Measurements from ENCODE around the gene KATNB1. TPM values are rescaled to one million over a fixed set of nuclear protein-coding genes. Genes with fewer than 3 reads are reported as not detected.

KATNB1 gene
- polyA plus RNA-seq, 2 of the 4 experiments (the other 2 are of a cell fraction) = 21.0 to 21.1 TPM

DNA sequence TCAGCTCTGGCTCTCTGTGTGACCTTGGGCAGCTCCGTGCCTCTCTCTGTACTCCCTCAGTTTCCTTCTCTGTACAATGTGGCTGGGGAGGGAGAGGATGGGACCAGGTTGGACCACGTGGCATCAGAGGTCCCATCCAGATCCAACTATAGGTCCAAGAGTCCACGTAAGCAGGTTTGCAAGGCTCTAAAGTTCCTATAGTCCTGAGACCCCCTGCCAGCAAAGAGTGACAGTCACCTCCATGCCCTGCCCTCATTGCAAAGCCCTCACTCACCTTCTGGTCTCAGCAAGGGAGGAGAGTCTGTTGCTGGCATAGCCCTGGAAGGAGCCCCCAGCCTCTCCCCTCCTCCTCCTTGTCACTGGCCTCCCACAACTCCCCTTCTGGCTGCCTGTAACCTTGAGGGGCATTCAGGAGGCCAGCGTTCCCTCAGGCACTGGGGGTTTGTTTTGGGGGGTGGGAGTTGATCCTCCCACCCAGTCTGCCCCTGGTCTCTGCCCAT, 47.0 kb upstream of the KATNB1 start:
- WGBS (ENCODE audit: missing lambda C conversion rate) = 81% methylated on average over 3 of the region's 4 CpGs
- Histone ChIP-seq H3K9me3 (no peaks in the 10 kb centered on the region), H3K4me3 (no peak overlapping the region), H3K27ac (peak overlapping the region in 1 of 2 experiments; percentile 54; a peak in 1 of 6 replicates), H3K4me2 (peak overlapping the region; percentile 25; the same call in 1 of the 3 replicates), H3K4me1 (peaks cover 12% of the 10 kb centered on the region)
- ChIA-PET POLR2A (no interaction called here), CTCF (interaction anchor here (1.3 to 2.0 kb wide), 3 partner anchors 7 to 113 kb away, joined by 3 to 5 read pairs (median 4); no protein-coding TSS in a partner anchor)
- ATAC-seq (no peak), FAIRE-seq (no peak), DNase-seq (ENCODE audit: low read depth in 1 of 2, low spot score in 1 of 2) (no peak)
- TF ChIP-seq FOSL2 (IDR thresholded peaks at IDR 0.05) (no peak), FOSL2 (CRISPR knock-in tag; IDR thresholded peaks at IDR 0.05) (no peak)
- TF ChIP-seq, protein P1, sequence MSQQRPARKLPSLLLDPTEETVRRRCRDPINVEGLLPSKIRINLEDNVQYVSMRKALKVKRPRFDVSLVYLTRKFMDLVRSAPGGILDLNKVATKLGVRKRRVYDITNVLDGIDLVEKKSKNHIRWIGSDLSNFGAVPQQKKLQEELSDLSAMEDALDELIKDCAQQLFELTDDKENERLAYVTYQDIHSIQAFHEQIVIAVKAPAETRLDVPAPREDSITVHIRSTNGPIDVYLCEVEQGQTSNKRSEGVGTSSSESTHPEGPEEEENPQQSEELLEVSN (IDR thresholded peaks at IDR 0.05; ENCODE audit: borderline replicate concordance, low read depth) = no peak

DNA sequence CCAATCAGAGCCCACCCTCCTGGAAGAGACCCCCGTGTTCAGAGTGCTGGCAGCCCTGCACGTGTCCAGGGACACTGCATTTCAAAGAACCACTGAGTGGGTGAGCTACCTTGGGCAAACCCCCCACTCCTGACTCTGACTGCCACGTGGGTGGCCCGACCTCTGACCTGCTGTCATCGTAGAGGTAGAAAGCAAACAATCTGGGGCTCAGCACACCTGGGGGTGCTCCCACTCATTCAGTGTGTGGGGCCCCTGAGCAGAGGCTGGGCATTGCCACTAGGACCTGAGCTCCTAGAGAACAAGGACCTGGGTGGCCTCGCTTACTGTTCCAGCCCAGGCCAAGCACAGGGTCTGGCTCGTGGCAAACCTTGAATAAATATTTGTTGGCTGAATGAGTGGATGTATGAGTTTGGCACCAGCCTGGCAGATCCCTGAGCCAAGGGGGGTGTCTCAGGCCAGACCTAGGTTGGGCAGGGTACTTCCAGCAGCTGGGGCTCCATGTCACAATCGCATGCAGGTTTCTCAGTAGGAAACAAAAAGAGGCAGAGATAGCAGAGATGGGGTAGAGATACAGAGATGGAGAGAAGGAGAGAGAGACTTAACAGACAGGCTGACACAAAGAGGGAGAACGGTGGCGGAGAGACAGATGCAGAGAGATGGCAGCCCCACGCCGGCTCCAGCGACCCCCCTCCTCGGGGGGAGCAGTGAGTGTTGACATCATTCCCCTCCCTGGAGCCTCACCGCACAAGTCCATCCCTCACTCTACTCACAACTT, 46.4 kb upstream of the KATNB1 start:
- no peak for TF ChIP-seq EHF (CRISPR knock-in tag; IDR thresholded peaks at IDR 0.05)
- TF ChIP-seq EHMT2 (IDR thresholded peaks at IDR 0.05; ENCODE audit: low read depth) = no peak
- no peak for TF ChIP-seq PHF8 (IDR thresholded peaks at IDR 0.05; ENCODE audit: borderline replicate concordance, low read depth)
- TF ChIP-seq HOXB13 (CRISPR knock-in tag; IDR thresholded peaks at IDR 0.05; ENCODE audit: low read depth) = no peak
- no peak for TF ChIP-seq SMC3 (IDR thresholded peaks at IDR 0.05)
- no peak for TF ChIP-seq JUNB (IDR thresholded peaks at IDR 0.05)
- no peak for TF ChIP-seq HOXB5 (CRISPR knock-in tag; IDR thresholded peaks at IDR 0.05)
- TF ChIP-seq TP53 (CRISPR knock-in tag; IDR thresholded peaks at IDR 0.05) = no peak
- peak overlapping the region; percentile 4 to 54; a peak in 1 of 6 replicates for H3K27ac ChIP-seq
- H3K4me1 ChIP-seq = peaks cover 12% of the 10 kb centered on the region
- WGBS (ENCODE audit: missing lambda C conversion rate) = 56% methylated on average over 12 of the region's 15 CpGs
- H3K9me3 ChIP-seq = no peaks in the 10 kb centered on the region
- ChIA-PET POLR2A (no interaction called here), CTCF (interaction anchor here (1.2 to 2.0 kb wide), 6 partner anchors 8 to 114 kb away, joined by 3 to 5 read pairs (median 3); no protein-coding TSS in a partner anchor)
- no peak for FAIRE-seq
- peak overlapping the region; percentile 25; the same call in 1 of the 3 replicates for H3K4me2 ChIP-seq
- H3K4me3 ChIP-seq = no peak overlapping the region
- ATAC-seq = peak in 1 of 2 experiments; percentile 38; a peak in 3 of 6 replicates
- DNase-seq (ENCODE audit: low read depth in 1 of 2, low spot score in 1 of 2) = no peak

DNA sequence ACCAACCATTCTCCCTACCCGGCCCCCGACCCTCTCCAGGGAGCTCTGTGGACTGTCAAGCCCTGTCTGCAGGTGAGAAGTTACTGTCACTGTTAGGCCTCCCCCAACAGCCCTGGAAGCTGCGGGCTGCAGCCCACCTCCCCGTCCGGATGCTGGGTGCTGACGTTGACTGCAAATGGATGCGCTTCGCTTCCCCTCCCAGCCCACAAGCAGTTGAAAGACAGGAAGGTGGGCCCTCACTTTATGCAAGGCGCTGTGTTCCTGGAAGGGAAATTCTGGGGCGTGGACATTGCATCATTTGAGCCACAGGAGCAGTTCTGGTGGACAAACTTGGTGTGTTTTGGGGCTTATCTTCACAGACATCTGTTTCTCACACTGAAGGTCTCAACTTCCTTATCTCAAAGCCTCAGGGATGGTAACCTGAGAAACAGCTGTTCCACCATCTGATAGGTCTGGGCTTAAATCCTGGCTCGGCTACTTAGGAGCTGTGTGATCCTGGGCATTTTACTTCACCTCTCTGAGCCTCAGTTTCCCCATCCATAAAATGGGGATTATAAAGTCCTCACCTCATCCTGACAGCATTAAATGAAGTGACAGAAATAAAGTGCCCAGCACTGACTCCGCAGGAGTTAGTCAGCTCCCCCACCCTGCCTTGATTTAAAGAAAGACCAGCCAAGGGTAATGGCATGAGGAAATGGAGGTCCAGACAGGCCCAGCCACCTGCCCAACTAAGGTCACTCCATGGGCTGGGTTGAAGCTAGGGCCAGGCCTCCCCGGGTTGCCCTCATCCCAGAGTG, 45.6 kb upstream of the KATNB1 start:
- WGBS (ENCODE audit: missing lambda C conversion rate) = 81% methylated on average over 13 of the region's 13 CpGs
- ChIA-PET CTCF (interaction anchor here (0.8 to 2.0 kb wide), 8 partner anchors 9 to 439 kb away, joined by 3 to 5 read pairs (median 3); partner anchors contain the start of gene CFAP20), POLR2A (no interaction called here)
- H3K9me3 ChIP-seq = no peaks in the 10 kb centered on the region
- no peak for DNase-seq (ENCODE audit: low read depth in 1 of 2, low spot score in 1 of 2)
- H3K4me2 ChIP-seq = no peak overlapping the region; the same call in 2 of the 3 replicates
- no peak for TF ChIP-seq FOXS1 (CRISPR knock-in tag; IDR thresholded peaks at IDR 0.05)
- TF ChIP-seq, protein P2, sequence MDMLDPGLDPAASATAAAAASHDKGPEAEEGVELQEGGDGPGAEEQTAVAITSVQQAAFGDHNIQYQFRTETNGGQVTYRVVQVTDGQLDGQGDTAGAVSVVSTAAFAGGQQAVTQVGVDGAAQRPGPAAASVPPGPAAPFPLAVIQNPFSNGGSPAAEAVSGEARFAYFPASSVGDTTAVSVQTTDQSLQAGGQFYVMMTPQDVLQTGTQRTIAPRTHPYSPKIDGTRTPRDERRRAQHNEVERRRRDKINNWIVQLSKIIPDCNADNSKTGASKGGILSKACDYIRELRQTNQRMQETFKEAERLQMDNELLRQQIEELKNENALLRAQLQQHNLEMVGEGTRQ (IDR thresholded peaks at IDR 0.05) = no peak
- no peak for TF ChIP-seq TP53 (CRISPR knock-in tag; IDR thresholded peaks at IDR 0.05)
- TF ChIP-seq CBX8 (IDR thresholded peaks at IDR 0.05) = no peak
- TF ChIP-seq ESRRA (IDR thresholded peaks at IDR 0.05; ENCODE audit: borderline replicate concordance, low read length) = no peak
- no peak for TF ChIP-seq KDM1A (IDR thresholded peaks at IDR 0.05; ENCODE audit: low read depth)
- TF ChIP-seq NPAS2 (CRISPR knock-in tag; IDR thresholded peaks at IDR 0.05; ENCODE audit: borderline replicate concordance) = no peak
- no peak for TF ChIP-seq RFX5 (IDR thresholded peaks at IDR 0.05)
- TF ChIP-seq PHF8 (IDR thresholded peaks at IDR 0.05; ENCODE audit: borderline replicate concordance, low read depth) = no peak
- TF ChIP-seq MAFK (IDR thresholded peaks at IDR 0.05; ENCODE audit: partially characterized antibody) = no peak
- no peak for TF ChIP-seq EHF (CRISPR knock-in tag; IDR thresholded peaks at IDR 0.05)
- TF ChIP-seq RCOR1 (IDR thresholded peaks at IDR 0.05; ENCODE audit: low read depth, low read length) = no peak
- TF ChIP-seq CHD2 (IDR thresholded peaks at IDR 0.05; ENCODE audit: low read length, partially characterized antibody) = no peak
- TF ChIP-seq, protein P3, sequence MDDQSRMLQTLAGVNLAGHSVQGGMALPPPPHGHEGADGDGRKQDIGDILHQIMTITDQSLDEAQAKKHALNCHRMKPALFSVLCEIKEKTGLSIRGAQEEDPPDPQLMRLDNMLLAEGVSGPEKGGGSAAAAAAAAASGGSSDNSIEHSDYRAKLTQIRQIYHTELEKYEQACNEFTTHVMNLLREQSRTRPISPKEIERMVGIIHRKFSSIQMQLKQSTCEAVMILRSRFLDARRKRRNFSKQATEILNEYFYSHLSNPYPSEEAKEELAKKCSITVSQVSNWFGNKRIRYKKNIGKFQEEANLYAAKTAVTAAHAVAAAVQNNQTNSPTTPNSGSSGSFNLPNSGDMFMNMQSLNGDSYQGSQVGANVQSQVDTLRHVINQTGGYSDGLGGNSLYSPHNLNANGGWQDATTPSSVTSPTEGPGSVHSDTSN (IDR thresholded peaks at IDR 0.05) = no peak
- no peak for TF ChIP-seq POLR2AphosphoS2 (conservative IDR thresholded peaks at IDR 0.05; ENCODE audit: low read length)
- H3K27ac ChIP-seq = peak overlapping the region in 1 of 2 experiments; percentile 54; a peak in 1 of 6 replicates
- FAIRE-seq = no peak
- ATAC-seq = no peak; a peak in 2 of 6 replicates
- H3K4me1 ChIP-seq = peaks cover 17% of the 10 kb centered on the region
- no peak overlapping the region for H3K4me3 ChIP-seq

Data from A549 (cell line).